ENCODE data around the gene ASB18. TPM values are rescaled to one million over a fixed set of nuclear protein-coding genes. Genes with fewer than 3 reads are reported as not detected.

Gene ASB18
- total and polyA plus RNA-seq, 2 of the 4 experiments (the other 2 are of a cell fraction) = not detected

- no peak overlapping the region for H3K27ac ChIP-seq (ENCODE audit: insufficient read depth, low read length)
- in situ Hi-C loops (cut with MboI; ENCODE audit: low sequenced_read_pairs) (loop anchor here (25.0 kb wide), 1 partner anchor 557 kb away; no protein-coding TSS in a partner anchor), dilution Hi-C loops (cut with HindIII; ENCODE audit: low sequenced_read_pairs, unreplicated experiment) (no loop called here), intact Hi-C loops (cut with micrococcal nuclease) (no loop called here)
- H4K5ac ChIP-seq (ENCODE audit: low read depth, low read length) = no peak overlapping the region
- H4K20me1 ChIP-seq (ENCODE audit: insufficient read depth, low read length) = no peaks in the 10 kb centered on the region; the same call in none of the 2 replicates
- no peak overlapping the region for H3K9ac ChIP-seq (ENCODE audit: low read depth, low read length)
- H2BK5ac ChIP-seq (ENCODE audit: low read depth, low read length, poor library complexity, severe bottlenecking) = no peak overlapping the region
- H2BK120ac ChIP-seq (ENCODE audit: low read depth, low read length) = no peak overlapping the region
- no peak overlapping the region for H3K56ac ChIP-seq (ENCODE audit: extremely low read depth, insufficient read depth, low read length)
- TF ChIP-seq NFE2L2 (IDR thresholded peaks at IDR 0.05; ENCODE audit: low read depth, low read length) (no peak), FOS (IDR thresholded peaks at IDR 0.05; ENCODE audit: low read depth, low read length) (no peak), CTCF (conservative IDR thresholded peaks at IDR 0.05; ENCODE audit: low read depth, low read length) (no peak)
- no peak overlapping the region for H2AK5ac ChIP-seq (ENCODE audit: low read depth, low read length)
- no peak overlapping the region for H3K14ac ChIP-seq (replicated peaks; ENCODE audit: low read depth, low read length)
- WGBS, 2 experiments (ENCODE audit: extremely low coverage in 2 of 2, insufficient read length in 1 of 2) = no CpG with 5 or more reads among the region's 36 CpGs
- H3K27me3 ChIP-seq (ENCODE audit: control insufficient read depth, insufficient read depth, low read length) = peaks cover 99% of the 10 kb centered on the region
- H3K9me3 ChIP-seq (ENCODE audit: control insufficient read depth, insufficient read depth, low read length) = peaks cover 17% of the 10 kb centered on the region; the same call in 1 of the 2 replicates
- H3K79me1 ChIP-seq (ENCODE audit: low read depth in 1 of 2, low read length in 2 of 2) = no peaks in the 10 kb centered on the region
- H2AK9ac ChIP-seq (replicated peaks; ENCODE audit: low read depth, low read length, poor library complexity) = no peak overlapping the region
- no peak overlapping the region for H2AFZ ChIP-seq (replicated peaks; ENCODE audit: low read length, poor library complexity)
- H3K4me3 ChIP-seq (ENCODE audit: insufficient read depth, low read depth, low read length) = no peak overlapping the region
- no peaks in the 10 kb centered on the region for H3K36me3 ChIP-seq (ENCODE audit: control insufficient read depth, insufficient read depth, low read length)
- ChIA-PET POLR2A (ENCODE audit: unreplicated experiment) (no interaction called here), CTCF (no interaction called here)
- no peak for DNase-seq
- no peak overlapping the region for H3K4me2 ChIP-seq (ENCODE audit: low read depth, low read length)
- no TSS peak for BruUV-seq (replicated peaks)
- no peak overlapping the region for H3K18ac ChIP-seq (ENCODE audit: low read depth, low read length)
- H4K8ac ChIP-seq (ENCODE audit: low read depth in 2 of 2, low read length in 2 of 2) = no peak overlapping the region
- peaks cover 2% of the 10 kb centered on the region; the same call in 1 of the 2 replicates for H3K4me1 ChIP-seq (ENCODE audit: control insufficient read depth, insufficient read depth, low read length)
- H3K4ac ChIP-seq (ENCODE audit: low read depth, low read length) = no peak overlapping the region
- no peak overlapping the region for H4K91ac ChIP-seq (ENCODE audit: insufficient read depth, low read depth, low read length)
- no peak overlapping the region for H2BK15ac ChIP-seq (ENCODE audit: low read depth, low read length)
- no peak for ATAC-seq (ENCODE audit: low read depth)
- H3K9me1 ChIP-seq (ENCODE audit: insufficient read depth, low read length) = no peaks in the 10 kb centered on the region; the same call in 1 of the 2 replicates
- no peak overlapping the region for H3K23ac ChIP-seq (ENCODE audit: low read depth, low read length)
- no peak overlapping the region for H2BK20ac ChIP-seq (ENCODE audit: low read depth, low read length)
Observed at GRCh38 chr2:236169151-236169721, 95.0 kb downstream of the ASB18 start.
